Breast epithelium (tissue), 4 donors: Measurements from ENCODE around the gene DENND1C. TPM values are rescaled to one million over a fixed set of nuclear protein-coding genes. Genes with fewer than 3 reads are reported as not detected.

Experiments
- DNase-seq, 2 donors: peaks; one replicate each; pipeline ENCODE4 v3.0.0-alpha.2; 2019; ENCODE audit warnings: low spot score in 2 of 2
- H3K27ac ChIP-seq, 2 donors: fragments of 200-600 bp; sonication (generic) in 1 of 2; one replicate each; pipeline ENCODE4 v1.5.1; 2016 to 2019; ENCODE audit warnings: mild to moderate bottlenecking in 1 of 2
- H3K27me3 ChIP-seq, 2 donors: fragments of 200-600 bp; sonication (generic) in 1 of 2; one replicate each; pipeline versions ENCODE4 v1.5.1 to v1.6.0; 2017 to 2019; ENCODE audit warnings: control low read depth in 1 of 2, mild to moderate bottlenecking in 1 of 2
- H3K36me3 ChIP-seq: fragments of 200-600 bp; one replicate; pipeline ENCODE4 v1.5.1; 2019
- H3K4me1 ChIP-seq, 2 donors: fragments of 200-600 bp; sonication (generic); one replicate each; pipeline ENCODE4 v1.5.1; 2016 to 2019; ENCODE audit warnings: control low read depth in 1 of 2
- H3K4me3 ChIP-seq, 3 donors: fragments of 200-600 bp; sonication (generic); 1 replicate in 2 of 3; 2 replicates in 1 of 3; pipeline ENCODE4 v1.5.1; 2016 to 2019; ENCODE audit warnings: mild to moderate bottlenecking in 3 of 3, moderate library complexity in 2 of 3
- H3K9me3 ChIP-seq, 2 donors: fragments of 200-600 bp; sonication (generic) in 1 of 2; one replicate each; pipeline ENCODE4 v1.5.1; 2016 to 2019; ENCODE audit warnings: control low read depth in 1 of 2
- CTCF ChIP-seq, 3 donors: fragments of 450-650 bp; IDR thresholded peaks; one replicate each; pipeline ENCODE4 v1.5.1; 2016 to 2017; ENCODE audit warnings: antibody characterized with exemption in 3 of 3, mild to moderate bottlenecking in 3 of 3, moderate library complexity in 3 of 3
- POLR2A ChIP-seq: fragments of 450-650 bp; IDR thresholded peaks from one replicate; pipeline ENCODE4 v1.6.1; 2016; ENCODE audit warnings: antibody characterized with exemption, mild to moderate bottlenecking, moderate library complexity
- POLR2AphosphoS5 ChIP-seq, 3 donors: sonication (generic); formaldehyde crosslinking; IDR thresholded peaks; one replicate each; pipeline ENCODE4 v1.6.1; 2017; ENCODE audit warnings: antibody characterized with exemption in 3 of 3
- intact Hi-C: fragments of 100-400 bp; cut with DNase I; formaldehyde crosslinking; loops from one replicate; pipeline ENCODE4 v1.15.1; 2023; ENCODE audit warnings: low total_unique reads
- total RNA-seq, 3 donors: library from RNA; depleted of rRNA; stranded (reverse); fragments of >200 nt; gene quantifications; one replicate each; pipeline ENCODE4 v1.1.0, GENCODE V29; 2016

Gene DENND1C
- total RNA-seq, 3 donors from 2014 or later, result 1.3 to 3.2 (median 2.5) TPM

GRCh38 chr19:6440905-6441304 lies 40.7 kb downstream of the DENND1C start:
- Histone ChIP-seq H3K4me1 (no peaks in the 10 kb centered on the region), H3K27me3 (no peaks in the 10 kb centered on the region), H3K36me3 (no peaks in the 10 kb centered on the region), H3K27ac (no peak overlapping the region), H3K9me3 (no peaks in the 10 kb centered on the region), H3K4me3 (no peak overlapping the region)
- TF ChIP-seq POLR2A (no peak), CTCF (IDR thresholded peaks at IDR 0.05) (no peak), POLR2AphosphoS5 (IDR thresholded peaks at IDR 0.05) (no peak)
- no peak for DNase-seq
- intact Hi-C loops, result no loop called here

GRCh38 chr19:6439743-6440142 lies 41.8 kb downstream of the DENND1C start:
- Histone ChIP-seq H3K36me3 (no peaks in the 10 kb centered on the region), H3K4me3 (no peak overlapping the region), H3K27ac (no peak overlapping the region), H3K4me1 (no peaks in the 10 kb centered on the region), H3K27me3 (no peaks in the 10 kb centered on the region), H3K9me3 (no peaks in the 10 kb centered on the region)
- intact Hi-C loops, result no loop called here
- TF ChIP-seq POLR2AphosphoS5 (IDR thresholded peaks at IDR 0.05), result no peak
- DNase-seq, result no peak

- H3K27ac ChIP-seq, result no peak within 1 kb of the TSS
- H3K4me1 ChIP-seq, result no peaks in the 10 kb centered on the region
- no peak within 1 kb of the TSS for H3K4me3 ChIP-seq
- no peaks in the 10 kb centered on the region for H3K27me3 ChIP-seq
- DNase-seq, result no peak
- intact Hi-C loops, result loop anchor here (2.0 kb wide), 1 partner anchor 387 kb away; no protein-coding TSS in a partner anchor
- no peak for TF ChIP-seq CTCF (IDR thresholded peaks at IDR 0.05)
- no peak for TF ChIP-seq POLR2AphosphoS5 (IDR thresholded peaks at IDR 0.05)
- TF ChIP-seq POLR2A, result no peak
- H3K36me3 ChIP-seq, result no peaks in the 10 kb centered on the region
- H3K9me3 ChIP-seq, result no peaks in the 10 kb centered on the region
Observed at GRCh38 chr19:6433663-6434062, 47.9 kb downstream of the DENND1C start, which contains the start of gene SLC25A41. Gene SLC25A41, minus strand, starts transcription at chr19:6433763. Its CDS starts 70 bp downstream, at chr19:6433693.

GRCh38 chr19:6433165-6433564 lies 48.4 kb downstream of the DENND1C start:
- H3K9me3 ChIP-seq, result no peaks in the 10 kb centered on the region
- no peak for DNase-seq
- no peaks in the 10 kb centered on the region for H3K36me3 ChIP-seq
- no peak overlapping the region for H3K4me3 ChIP-seq
- intact Hi-C loops, result loop anchor here (2.0 kb wide), 1 partner anchor 388 kb away; no protein-coding TSS in a partner anchor
- no peaks in the 10 kb centered on the region for H3K4me1 ChIP-seq
- TF ChIP-seq CTCF (IDR thresholded peaks at IDR 0.05), result no peak
- no peak for TF ChIP-seq POLR2AphosphoS5 (IDR thresholded peaks at IDR 0.05)
- no peak for TF ChIP-seq POLR2A
- no peak overlapping the region for H3K27ac ChIP-seq
- H3K27me3 ChIP-seq, result no peaks in the 10 kb centered on the region

- intact Hi-C loops, result loop anchor here (2.0 kb wide), 1 partner anchor 389 kb away; no protein-coding TSS in a partner anchor
- no peak for DNase-seq
- Histone ChIP-seq H3K4me3 (no peak overlapping the region), H3K36me3 (no peaks in the 10 kb centered on the region), H3K9me3 (no peaks in the 10 kb centered on the region), H3K4me1 (no peaks in the 10 kb centered on the region), H3K27ac (no peak overlapping the region), H3K27me3 (no peaks in the 10 kb centered on the region)
- no peak for TF ChIP-seq POLR2A
- no peak for TF ChIP-seq CTCF (IDR thresholded peaks at IDR 0.05)
- TF ChIP-seq POLR2AphosphoS5 (IDR thresholded peaks at IDR 0.05), result no peak
Observed at GRCh38 chr19:6431891-6432290, 49.7 kb downstream of the DENND1C start.
